Aorta (tissue), 5 donors: ENCODE measurements around the gene SMIM24. TPM values are rescaled to one million over a fixed set of nuclear protein-coding genes. Genes with fewer than 3 reads are reported as not detected.

Experiments
- ATAC-seq: fragments of 200-7000 bp; cut with Tn5 transposase; one replicate; pipeline ENCODE4 v1.9.1; 2022; ENCODE audit warnings: moderate library complexity; ENCODE audit not compliant: low FRiP score
- DNase-seq, 2 donors: peaks; one replicate each; pipeline ENCODE4 v3.0.0-alpha.2; 2020
- H3K27ac ChIP-seq, 2 donors: one replicate each; pipeline ENCODE4 v1.5.1; 2013; ENCODE audit warnings: low read length in 2 of 2, mild to moderate bottlenecking in 2 of 2, moderate library complexity in 2 of 2, control low read depth in 1 of 2, inconsistent platforms in 1 of 2, low read depth in 1 of 2
- H3K27me3 ChIP-seq, 2 donors: one replicate each; pipeline ENCODE4 v1.6.1; 2013; ENCODE audit warnings: control low read depth in 1 of 2, low read length in 1 of 2, mild to moderate bottlenecking in 1 of 2, moderate library complexity in 1 of 2; ENCODE audit not compliant: insufficient read depth in 2 of 2, control insufficient read depth in 1 of 2
- H3K36me3 ChIP-seq, 2 donors: one replicate each; pipeline ENCODE4 v1.6.1; 2013; ENCODE audit warnings: control low read depth in 1 of 2, low read length in 1 of 2, mild to moderate bottlenecking in 1 of 2; ENCODE audit not compliant: insufficient read depth in 2 of 2, control insufficient read depth in 1 of 2
- H3K4me1 ChIP-seq, 2 donors: one replicate each; pipeline ENCODE4 v1.6.1; 2013; ENCODE audit warnings: low read length in 2 of 2, control low read depth in 1 of 2, mild to moderate bottlenecking in 1 of 2, moderate library complexity in 1 of 2; ENCODE audit not compliant: insufficient read depth in 2 of 2, control insufficient read depth in 1 of 2
- H3K4me3 ChIP-seq, 2 donors: one replicate each; pipeline ENCODE4 v1.5.1; 2013; ENCODE audit warnings: low read length in 2 of 2, control low read depth in 1 of 2, mild to moderate bottlenecking in 1 of 2
- H3K9me3 ChIP-seq: one replicate; pipeline ENCODE4 v1.6.1; 2013; ENCODE audit warnings: mild to moderate bottlenecking, low read length; ENCODE audit not compliant: control insufficient read depth
- WGBS, 2 donors: extraction: QIAGEN DNeasy Blood & Tissue Kit; methylation state at CpG; one replicate each; pipeline ENCODE4 v1.1.7; 2013; 5-methylcytosine and 5-hydroxymethylcytosine counted together
- intact Hi-C, 2 donors: fragments of 100-400 bp; cut with DNase I; formaldehyde crosslinking; loops; one replicate each; pipeline versions ENCODE4 v1.14.2 to v1.15.0; 2022
- polyA plus RNA-seq, 2 donors: library from polyadenylated mRNA; stranded (reverse); fragments of 200-250 nt; gene quantifications; one replicate each; pipeline ENCODE4 v1.2.3, GENCODE V29; 2013
- total RNA-seq, 2 donors: library from RNA; stranded (reverse); fragmentation: NEBNext Ultra II Directional; extraction: Animal tissue kit (Norgen Biotek cat#: 25700); gene quantifications; one replicate each; pipeline ENCODE4 v1.2.1, GENCODE V29; 2021
- donor health status: healthy with polysubstance abuse.
- donor health status: Bipolar disorder and iron deficiency.
- donor health status: DM: no; HTN: no; CAD: no.
- donor health status: DM: no; HTN: no; CAD: no.
- donor health status: DM: yes; HTN: yes; CAD: no.

Gene SMIM24
- total and polyA plus RNA-seq, 4 donors = 0.67 to 62.6 TPM; not detected in 2

DNA sequence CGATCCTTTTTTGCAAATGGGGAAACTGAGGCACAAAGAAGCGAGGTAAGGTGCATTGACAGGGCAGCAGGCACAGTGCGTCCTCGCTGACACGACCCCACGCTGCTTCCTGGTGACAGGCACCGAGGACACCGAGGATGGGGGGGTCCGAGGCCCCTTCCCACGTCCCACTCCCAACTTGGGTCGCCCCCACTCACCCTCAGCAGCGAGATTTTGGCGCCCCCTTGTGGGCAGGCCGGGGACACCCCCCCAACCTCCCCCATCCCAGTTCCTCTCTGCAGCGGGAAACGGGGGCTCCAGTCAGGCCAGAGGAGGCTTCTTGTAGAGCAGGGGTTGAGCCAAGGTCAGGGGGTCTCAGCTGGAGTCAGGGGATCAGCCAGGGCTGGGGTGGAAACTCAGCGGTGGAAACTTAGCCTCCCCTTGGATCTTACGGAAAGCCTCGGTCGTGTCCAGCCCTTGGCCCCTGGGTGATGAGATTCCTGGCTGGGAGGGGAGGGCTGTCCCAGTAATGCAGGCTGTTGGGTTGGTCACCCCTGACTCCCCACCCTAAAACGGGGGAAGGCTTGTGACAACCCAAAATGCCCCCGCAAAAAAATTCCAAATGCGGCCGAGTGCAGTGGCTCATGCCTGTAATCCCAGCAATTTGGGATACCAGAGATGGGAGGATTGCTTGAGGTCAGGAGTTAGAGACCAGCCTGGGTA, 8.2 kb downstream of the SMIM24 start:
- ATAC-seq = peak; percentile 74
- H3K27ac ChIP-seq = no peak overlapping the region
- 17% methylated on average over 24 of the region's 24 CpGs for WGBS, 2 donors
- no peaks in the 10 kb centered on the region for H3K9me3 ChIP-seq
- DNase-seq = peak; percentile 63 to 88
- no peaks in the 10 kb centered on the region for H3K27me3 ChIP-seq
- no peak overlapping the region for H3K4me3 ChIP-seq
- intact Hi-C loops = loop anchor here (2.0 to 5.0 kb wide), 3 partner anchors 40 to 145 kb away; no protein-coding TSS in a partner anchor
- no peaks in the 10 kb centered on the region for H3K36me3 ChIP-seq
- H3K4me1 ChIP-seq = no peaks in the 10 kb centered on the region

GRCh38 chr19:3470500-3471128, 9.7 kb downstream of the SMIM24 start:
- ATAC-seq = no peak
- 66% methylated on average over 11 of the region's 11 CpGs for WGBS, 2 donors
- H3K27me3 ChIP-seq = no peaks in the 10 kb centered on the region
- no peaks in the 10 kb centered on the region for H3K4me1 ChIP-seq
- intact Hi-C loops = loop anchor here (5.0 kb wide), 2 partner anchors 38 to 143 kb away; no protein-coding TSS in a partner anchor
- DNase-seq = no peak
- no peaks in the 10 kb centered on the region for H3K9me3 ChIP-seq
- H3K36me3 ChIP-seq = no peaks in the 10 kb centered on the region
- no peak overlapping the region for H3K27ac ChIP-seq
- H3K4me3 ChIP-seq = no peak overlapping the region

GRCh38 chr19:3469638-3470499, 10.5 kb downstream of the SMIM24 start:
- Histone ChIP-seq H3K36me3 (no peaks in the 10 kb centered on the region), H3K4me3 (no peak overlapping the region), H3K4me1 (no peaks in the 10 kb centered on the region), H3K27ac (no peak overlapping the region), H3K9me3 (no peaks in the 10 kb centered on the region), H3K27me3 (no peaks in the 10 kb centered on the region)
- 46 to 57% methylated on average over 14 of the region's 14 CpGs for WGBS, 2 donors
- ATAC-seq = no peak
- no peak for DNase-seq
- intact Hi-C loops = loop anchor here (5.0 kb wide), 2 partner anchors 38 to 143 kb away; no protein-coding TSS in a partner anchor

GRCh38 chr19:3468211-3468610, 12.1 kb downstream of the SMIM24 start:
- H3K27me3 ChIP-seq = no peaks in the 10 kb centered on the region
- 78 to 84% methylated on average over 3 of the region's 3 CpGs for WGBS, 2 donors
- no peaks in the 10 kb centered on the region for H3K9me3 ChIP-seq
- no peak overlapping the region for H3K4me3 ChIP-seq
- H3K36me3 ChIP-seq = no peaks in the 10 kb centered on the region
- no peak for ATAC-seq
- no peak for DNase-seq
- H3K27ac ChIP-seq = no peak overlapping the region
- intact Hi-C loops = loop anchor here in 1 of 2 donors (5.0 kb wide), 1 partner anchor 36 kb away; no protein-coding TSS in a partner anchor
- H3K4me1 ChIP-seq = no peaks in the 10 kb centered on the region

GRCh38 chr19:3467437-3468198, 12.7 kb downstream of the SMIM24 start:
- ATAC-seq = no peak
- H3K4me1 ChIP-seq = no peaks in the 10 kb centered on the region

DNA sequence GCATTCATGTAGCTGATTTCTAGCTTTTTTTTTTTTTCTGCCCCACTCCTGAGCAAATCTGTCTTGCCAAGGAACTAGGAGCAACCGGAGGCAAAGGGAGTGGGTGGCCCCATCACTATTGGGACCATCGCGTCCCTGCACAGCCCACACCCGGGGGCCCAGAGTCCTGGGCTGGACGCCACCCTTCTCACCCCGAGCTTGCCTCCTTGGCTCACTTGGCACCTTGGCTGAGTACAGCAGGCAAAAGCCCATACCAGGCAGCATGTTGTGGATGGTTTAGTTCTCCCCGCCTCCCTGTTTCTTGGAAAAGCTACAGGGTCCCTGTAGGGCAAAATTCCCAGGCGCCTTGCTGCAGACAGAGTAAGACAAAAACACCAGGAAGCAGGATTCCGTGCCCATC, 13.7 kb downstream of the SMIM24 start:
- intact Hi-C loops = loop anchor here in 1 of 2 donors (5.0 kb wide), 1 partner anchor 34 kb away; no protein-coding TSS in a partner anchor
- ATAC-seq = peak; percentile 60
- no peak overlapping the region for H3K4me3 ChIP-seq

More at GRCh38 chr19:3467437-3468198, 12.7 kb downstream of the SMIM24 start:
- no peak for DNase-seq
- Histone ChIP-seq H3K36me3 (no peaks in the 10 kb centered on the region), H3K9me3 (no peaks in the 10 kb centered on the region), H3K27ac (peak overlapping the region in 1 of 2 donors; percentile 53), H3K4me3 (no peak overlapping the region), H3K27me3 (no peaks in the 10 kb centered on the region)
- WGBS, 2 donors = 76 to 77% methylated on average over 10 of the region's 10 CpGs
- intact Hi-C loops = loop anchor here in 1 of 2 donors (5.0 kb wide), 1 partner anchor 35 kb away; no protein-coding TSS in a partner anchor

GRCh38 chr19:3465552-3465951, 14.8 kb downstream of the SMIM24 start:
- WGBS, 2 donors = 28 to 29% methylated on average over 7 of the region's 7 CpGs
- no peaks in the 10 kb centered on the region for H3K4me1 ChIP-seq

More for the DNA sequence above, 13.7 kb downstream of the SMIM24 start:
- H3K4me1 ChIP-seq = no peaks in the 10 kb centered on the region
- peak overlapping the region in 1 of 2 donors; percentile 46 for H3K27ac ChIP-seq
- H3K9me3 ChIP-seq = no peaks in the 10 kb centered on the region
- 6 to 9% methylated on average over 9 of the region's 9 CpGs for WGBS, 2 donors
- H3K27me3 ChIP-seq = no peaks in the 10 kb centered on the region
- no peaks in the 10 kb centered on the region for H3K36me3 ChIP-seq
- DNase-seq = peak in 1 of 2 donors; percentile 73

More at GRCh38 chr19:3465552-3465951, 14.8 kb downstream of the SMIM24 start:
- intact Hi-C loops = loop anchor here in 1 of 2 donors (5.0 kb wide), 1 partner anchor 33 kb away; no protein-coding TSS in a partner anchor
- Histone ChIP-seq H3K27me3 (no peaks in the 10 kb centered on the region), H3K27ac (peak overlapping the region in 1 of 2 donors; percentile 53), H3K4me3 (no peak overlapping the region), H3K36me3 (no peaks in the 10 kb centered on the region), H3K9me3 (no peaks in the 10 kb centered on the region)
- no peak for ATAC-seq
- DNase-seq = peak; percentile 48 to 74
